Measurements from ENCODE around the gene EXPH5. TPM values are rescaled to one million over a fixed set of nuclear protein-coding genes. Genes with fewer than 3 reads are reported as not detected.

The EXPH5 gene
- total and polyA plus RNA-seq, 2 donors (not counting 1 experiment from before 2014, with no cell fraction given), result 0.12 to 0.37 TPM

Other genes starting within 250 kb of the EXPH5 start
- 1.4 and 1.7 TPM in 2 replicates for gene C11orf65, start 126.2 kb downstream of the EXPH5 start, total RNA-seq
- gene C11orf65, start 126.2 kb downstream of the EXPH5 start, polyA plus RNA-seq, result 0.25 and 0.40 TPM in 2 replicates
- 3.4 and 4.3 TPM in 2 replicates for gene POGLUT3, start 95.4 kb downstream of the EXPH5 start, total RNA-seq
- gene POGLUT3, start 95.4 kb downstream of the EXPH5 start, polyA plus RNA-seq, result 1.5 and 1.8 TPM in 2 replicates
- 30.6 and 35.8 TPM in 2 replicates for gene DDX10, start 71.3 kb upstream of the EXPH5 start, total RNA-seq
- gene DDX10, start 71.3 kb upstream of the EXPH5 start, polyA plus RNA-seq, result 15.6 and 15.9 TPM in 2 replicates